GM12891 (cell line): Measurements from ENCODE around the gene TAOK3.

Source experiments
- POLR2A ChIP-seq: IDR thresholded peaks from 2 replicates; pipeline ENCODE4 v1.6.1; 2011; ENCODE audit warnings: low read depth, low read length, control low read depth
- POLR2AphosphoS5 ChIP-seq: IDR thresholded peaks from 2 replicates; pipeline ENCODE4 v1.6.1; 2011; ENCODE audit warnings: low read depth, low read length, control low read depth
- SPI1 ChIP-seq: IDR thresholded peaks from 2 replicates; pipeline ENCODE4 v1.6.1; 2011; ENCODE audit warnings: low read depth, low read length, control low read depth
- TAF1 ChIP-seq: IDR thresholded peaks from 2 replicates; pipeline ENCODE4 v1.6.1; 2011; ENCODE audit warnings: low read depth, low read length, control low read depth

DNA sequence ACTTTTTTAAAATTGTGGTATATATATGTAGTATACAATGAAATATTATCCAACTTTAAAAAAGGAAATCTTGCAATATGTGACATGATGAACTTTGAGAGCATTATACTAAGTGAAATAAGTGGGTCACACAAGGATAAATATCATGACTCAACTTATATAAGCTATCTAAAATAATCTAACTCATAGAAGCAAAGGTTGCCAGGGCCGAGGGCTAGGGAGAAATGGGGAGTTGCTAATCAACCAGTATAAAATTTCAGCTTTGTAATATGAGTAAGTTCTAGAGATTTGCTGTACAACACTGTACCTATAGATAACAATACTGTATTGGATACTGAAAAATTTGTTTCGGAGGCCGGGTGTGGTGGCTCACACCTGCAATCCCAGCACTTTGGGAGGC, 38.5 kb downstream of the TAOK3 start:
- TF ChIP-seq POLR2AphosphoS5: no peak
- TF ChIP-seq POLR2A: no peak
- no peak for TF ChIP-seq TAF1
- no peak for TF ChIP-seq SPI1
